ENCODE results near the gene HSPA5.

DNA sequence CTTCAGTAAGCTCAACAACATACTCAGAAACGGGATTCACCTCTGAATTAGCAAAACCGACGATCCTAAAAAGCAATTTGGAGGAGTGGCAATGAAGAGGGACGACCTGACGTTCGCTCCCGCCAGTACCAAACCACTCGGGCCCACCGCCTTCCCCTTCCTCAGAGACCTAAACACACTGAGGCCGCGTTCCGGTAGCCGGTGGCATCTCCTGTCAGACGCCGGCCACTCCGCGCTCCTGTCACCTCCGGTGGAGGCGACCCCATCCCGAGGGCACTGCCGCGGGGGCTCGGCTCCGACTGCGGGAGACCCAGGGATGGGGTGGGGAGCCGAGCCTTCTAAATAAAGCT lies 52.2 kb downstream of the HSPA5 start:
- TF ChIP-seq, protein P1, sequence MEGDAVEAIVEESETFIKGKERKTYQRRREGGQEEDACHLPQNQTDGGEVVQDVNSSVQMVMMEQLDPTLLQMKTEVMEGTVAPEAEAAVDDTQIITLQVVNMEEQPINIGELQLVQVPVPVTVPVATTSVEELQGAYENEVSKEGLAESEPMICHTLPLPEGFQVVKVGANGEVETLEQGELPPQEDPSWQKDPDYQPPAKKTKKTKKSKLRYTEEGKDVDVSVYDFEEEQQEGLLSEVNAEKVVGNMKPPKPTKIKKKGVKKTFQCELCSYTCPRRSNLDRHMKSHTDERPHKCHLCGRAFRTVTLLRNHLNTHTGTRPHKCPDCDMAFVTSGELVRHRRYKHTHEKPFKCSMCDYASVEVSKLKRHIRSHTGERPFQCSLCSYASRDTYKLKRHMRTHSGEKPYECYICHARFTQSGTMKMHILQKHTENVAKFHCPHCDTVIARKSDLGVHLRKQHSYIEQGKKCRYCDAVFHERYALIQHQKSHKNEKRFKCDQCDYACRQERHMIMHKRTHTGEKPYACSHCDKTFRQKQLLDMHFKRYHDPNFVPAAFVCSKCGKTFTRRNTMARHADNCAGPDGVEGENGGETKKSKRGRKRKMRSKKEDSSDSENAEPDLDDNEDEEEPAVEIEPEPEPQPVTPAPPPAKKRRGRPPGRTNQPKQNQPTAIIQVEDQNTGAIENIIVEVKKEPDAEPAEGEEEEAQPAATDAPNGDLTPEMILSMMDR (IDR thresholded peaks at IDR 0.05) = no peak
- TF ChIP-seq POLR2A (IDR thresholded peaks at IDR 0.05) = no peak
- no peak for TF ChIP-seq POLR2AphosphoS5 (IDR thresholded peaks at IDR 0.05)
